Neural progenitor cell (in vitro differentiated cells): Measurements from ENCODE around the gene NEXN.

ENCODE experiments used
- CTCF ChIP-seq: fragments of 200-600 bp; sonication (generic); IDR thresholded peaks from 2 replicates; pipeline ENCODE4 v1.5.1; 2017; ENCODE audit warnings: antibody characterized with exemption, mild to moderate bottlenecking
- EZH2 ChIP-seq: fragments of 200-600 bp; sonication (generic); IDR thresholded peaks from 2 replicates; pipeline ENCODE4 v1.6.1; 2017; ENCODE audit warnings: antibody characterized with exemption, mild to moderate bottlenecking, moderate library complexity
- EZH2phosphoT487 ChIP-seq: fragments of 200-600 bp; sonication (generic); IDR thresholded peaks from 2 replicates; pipeline ENCODE4 v1.6.1; 2017; ENCODE audit warnings: antibody characterized with exemption

DNA sequence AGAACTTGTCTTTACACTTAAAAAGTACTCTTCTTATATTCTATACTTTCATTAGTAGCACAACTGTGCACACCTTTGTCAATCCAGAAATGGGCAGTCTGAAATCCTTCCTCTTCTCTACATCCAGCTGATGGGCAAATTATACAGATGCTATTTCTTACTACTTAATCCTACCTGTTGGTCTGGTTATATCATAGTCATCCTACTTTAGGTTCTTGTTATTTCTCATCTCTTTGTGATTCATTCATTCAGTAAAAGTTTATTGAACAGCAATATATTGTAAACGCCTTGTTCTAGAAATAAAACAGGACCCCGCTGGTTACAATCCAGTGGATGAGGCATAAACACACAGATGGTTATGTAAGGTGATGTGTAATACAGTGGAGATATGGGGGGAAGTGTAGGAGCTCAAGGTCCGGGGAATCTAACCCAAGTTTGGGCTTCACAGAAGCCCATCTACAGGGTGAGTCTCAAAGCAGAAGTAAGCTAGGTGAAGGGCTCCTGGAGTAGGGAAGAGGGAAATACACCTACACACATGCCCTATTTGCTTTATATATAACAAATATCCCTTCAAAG is 102.3 kb downstream of the NEXN start:
- no peak for TF ChIP-seq CTCF
- TF ChIP-seq EZH2 = no peak
- no peak for TF ChIP-seq EZH2phosphoT487
